Stimulated activated CD8-positive, alpha-beta memory T cell treated with anti-CD3 and anti-CD28 coated beads, Interleukin-12 subunit alpha, Interleukin-12 subunit beta, amount 100 ng/mL, for 24 hours (primary cell): Measurements from ENCODE around the gene LRRC4C.

ENCODE experiments used
- DNase-seq: peaks from one replicate; pipeline ENCODE4 v3.0.0-alpha.2; 2020; ENCODE audit errors: extremely low read depth

The LRRC4C gene

GRCh38 chr11:41414771-41415440, 44.5 kb downstream of the LRRC4C start:
- DNase-seq = no peak

- DNase-seq = no peak
Measured at GRCh38 chr11:41413843-41414242, 45.6 kb downstream of the LRRC4C start.

- no peak for DNase-seq
Measured at GRCh38 chr11:41405812-41406211, 53.6 kb downstream of the LRRC4C start.

- no peak for DNase-seq
Measured at GRCh38 chr11:41404109-41404508, 55.3 kb downstream of the LRRC4C start.

- no peak for DNase-seq
Measured at GRCh38 chr11:41403458-41403857, 56.0 kb downstream of the LRRC4C start.

- DNase-seq = no peak
Measured at GRCh38 chr11:41400819-41401382, 58.6 kb downstream of the LRRC4C start.

GRCh38 chr11:41400124-41400523, 59.3 kb downstream of the LRRC4C start:
- no peak for DNase-seq

GRCh38 chr11:41399323-41399722, 60.1 kb downstream of the LRRC4C start:
- DNase-seq = no peak

- DNase-seq = no peak
Measured at GRCh38 chr11:41398175-41398574, 61.3 kb downstream of the LRRC4C start.

- no peak for DNase-seq
Measured at GRCh38 chr11:41394521-41395195, 64.8 kb downstream of the LRRC4C start.

GRCh38 chr11:41392596-41392995, 66.9 kb downstream of the LRRC4C start:
- no peak for DNase-seq

- no peak for DNase-seq
Measured at GRCh38 chr11:41389623-41390130, 69.8 kb downstream of the LRRC4C start.

GRCh38 chr11:41384329-41384728, 75.1 kb downstream of the LRRC4C start:
- no peak for DNase-seq

- DNase-seq = no peak
Measured at GRCh38 chr11:41383768-41384167, 75.7 kb downstream of the LRRC4C start.

- no peak for DNase-seq
Measured at GRCh38 chr11:41382927-41383326, 76.5 kb downstream of the LRRC4C start.

GRCh38 chr11:41379084-41379483, 80.4 kb downstream of the LRRC4C start:
- no peak for DNase-seq

GRCh38 chr11:41377709-41378394, 81.6 kb downstream of the LRRC4C start:
- no peak for DNase-seq

GRCh38 chr11:41351825-41352224, 107.6 kb downstream of the LRRC4C start:
- DNase-seq = no peak

- DNase-seq = no peak
Measured at GRCh38 chr11:41346042-41346441, 113.4 kb downstream of the LRRC4C start.

GRCh38 chr11:41334007-41334933, 125.2 kb downstream of the LRRC4C start:
- no peak for DNase-seq

GRCh38 chr11:41333357-41333756, 126.1 kb downstream of the LRRC4C start:
- no peak for DNase-seq
